DND-41 (cell line): ENCODE measurements around the gene ZNF705A.
A peak's percentile ranks its signal among the peaks of the same experiment; 100 is the strongest.
"Not testable (repeated sequence)": the region's sequence is repeated elsewhere in the genome, so short reads cannot be mapped to it uniquely, and the experiment has no call there.

ENCODE experiments used
- ATAC-seq: fragments of 200-7000 bp; cut with Tn5 transposase; 3 replicates; pipeline ENCODE4 v1.9.1; 2021; ENCODE audit warnings: low read depth; ENCODE audit not compliant: insufficient read depth
- DNase-seq: peaks from one replicate; pipeline ENCODE4 v3.0.0-alpha.2; 2020
- H2AFZ ChIP-seq: 2 replicates; pipeline ENCODE4 v1.6.0; 2012; ENCODE audit warnings: low read depth, low read length
- H3K27ac ChIP-seq: 2 replicates; pipeline ENCODE4 v1.5.1; 2012; ENCODE audit warnings: low read length, inconsistent platforms
- H3K27me3 ChIP-seq: fragments of 200-600 bp; sonication (generic); 2 replicates; pipeline ENCODE4 v1.6.0; 2012; ENCODE audit warnings: low read length, mild to moderate bottlenecking, inconsistent platforms; ENCODE audit not compliant: insufficient read depth, poor library complexity
- H3K36me3 ChIP-seq: 2 replicates; pipeline ENCODE4 v1.5.1; 2012; ENCODE audit warnings: low read length, inconsistent platforms; ENCODE audit not compliant: insufficient read depth
- H3K4me1 ChIP-seq: 2 replicates; pipeline ENCODE4 v1.5.1; 2012; ENCODE audit warnings: mild to moderate bottlenecking, low read length; ENCODE audit not compliant: insufficient read depth
- H3K4me2 ChIP-seq: 2 replicates; pipeline ENCODE4 v1.6.0; 2012; ENCODE audit warnings: mild to moderate bottlenecking, moderate library complexity, low read length, inconsistent platforms; ENCODE audit not compliant: insufficient read depth
- H3K4me3 ChIP-seq, 2 experiments: fragments of 200-600 bp in 1 of 2; shearing (Covaris generic) in 1 of 2; 2 replicates each; pipeline ENCODE4 v1.5.1; 2012 to 2016; ENCODE audit warnings: inconsistent platforms in 2 of 2, low read length in 2 of 2, mild to moderate bottlenecking in 2 of 2, low read depth in 1 of 2, moderate library complexity in 1 of 2
- H3K79me2 ChIP-seq: 2 replicates; pipeline ENCODE4 v1.6.0; 2012; ENCODE audit warnings: low read length, inconsistent platforms; ENCODE audit not compliant: insufficient read depth
- H3K9ac ChIP-seq: 2 replicates; pipeline ENCODE4 v1.6.0; 2012; ENCODE audit warnings: low read depth, mild to moderate bottlenecking, inconsistent platforms, low read length, moderate library complexity
- H3K9me3 ChIP-seq: 2 replicates; pipeline ENCODE4 v1.5.1; 2012; ENCODE audit warnings: low read length, moderate library complexity, mild to moderate bottlenecking, inconsistent platforms; ENCODE audit not compliant: insufficient read depth, severe bottlenecking
- H4K20me1 ChIP-seq: 2 replicates; pipeline ENCODE4 v1.6.0; 2012; ENCODE audit warnings: low read length; ENCODE audit not compliant: insufficient read depth
- CTCF ChIP-seq: IDR thresholded peaks from 2 replicates; pipeline ENCODE4 v1.5.1; 2012; ENCODE audit warnings: borderline replicate concordance, low read length, moderate library complexity, mild to moderate bottlenecking; ENCODE audit not compliant: poor library complexity, severe bottlenecking; ENCODE audit errors: extremely low read depth
- EZH2 ChIP-seq: IDR thresholded peaks from 3 replicates; pipeline ENCODE4 v1.6.1; 2012; ENCODE audit warnings: borderline replicate concordance, low read depth, mild to moderate bottlenecking, moderate library complexity, low read length, inconsistent platforms; ENCODE audit not compliant: severe bottlenecking

Gene ZNF705A

GRCh38 chr12:8156416-8156815 lies 399 bp upstream of the ZNF705A start:
- Histone ChIP-seq H3K27me3 (peaks cover 11% of the 10 kb centered on the region), H3K4me2 (no peak overlapping the region), H3K4me3 (no peak overlapping the region), H3K79me2 (no peaks in the 10 kb centered on the region), H3K9me3 (no peaks in the 10 kb centered on the region), H4K20me1 (no peaks in the 10 kb centered on the region), H3K9ac (no peak overlapping the region), H3K4me1 (peaks cover 2% of the 10 kb centered on the region; the same call in 1 of the 2 replicates), H3K36me3 (no peaks in the 10 kb centered on the region), H2AFZ (no peak overlapping the region), H3K27ac (no peak overlapping the region)
- no peak for ATAC-seq
- TF ChIP-seq CTCF (no peak), EZH2 (no peak)
- no peak for DNase-seq

GRCh38 chr12:8157484-8158198 lies 826 bp downstream of the ZNF705A start:
- no peaks in the 10 kb centered on the region for H3K9me3 ChIP-seq
- H3K36me3 ChIP-seq = no peaks in the 10 kb centered on the region
- H4K20me1 ChIP-seq = no peaks in the 10 kb centered on the region
- DNase-seq = no peak
- H2AFZ ChIP-seq = no peak overlapping the region
- no peak overlapping the region for H3K4me2 ChIP-seq
- no peak overlapping the region for H3K4me3 ChIP-seq
- peaks cover 2% of the 10 kb centered on the region; the same call in 1 of the 2 replicates for H3K4me1 ChIP-seq
- H3K79me2 ChIP-seq = no peaks in the 10 kb centered on the region
- no peak overlapping the region for H3K27ac ChIP-seq
- no peak for TF ChIP-seq CTCF
- no peak for TF ChIP-seq EZH2
- no peak overlapping the region for H3K9ac ChIP-seq
- no peak for ATAC-seq
- H3K27me3 ChIP-seq = peaks cover 14% of the 10 kb centered on the region

- not testable (repeated sequence) for H3K9ac ChIP-seq, H3K36me3 ChIP-seq, H3K4me1 ChIP-seq, ATAC-seq, H3K4me3 ChIP-seq, H3K4me2 ChIP-seq, H3K79me2 ChIP-seq, H3K27me3 ChIP-seq, H3K27ac ChIP-seq, DNase-seq, H3K9me3 ChIP-seq, H2AFZ ChIP-seq, H4K20me1 ChIP-seq
These were observed 16.1 kb downstream of the ZNF705A start for GRCh38 chr12:8172911-8173310.

- Histone ChIP-seq H3K27ac (peak overlapping the region; percentile 64), H3K4me2 (peak overlapping the region; percentile 67), H3K9ac (peak overlapping the region; percentile 67), H3K4me1 (peaks cover 10% of the 10 kb centered on the region), H2AFZ (peak overlapping the region; percentile 75), H3K4me3 (peak overlapping the region; percentile 38 to 64; a peak in 3 of 4 replicates)
- not testable (repeated sequence) for H3K27me3 ChIP-seq, H4K20me1 ChIP-seq, H3K9me3 ChIP-seq, H3K36me3 ChIP-seq, H3K79me2 ChIP-seq
- peak; percentile 70 for TF ChIP-seq CTCF
- DNase-seq = peak; percentile 82
- peak; percentile 96 for ATAC-seq
These were observed 23.3 kb downstream of the ZNF705A start for GRCh38 chr12:8179989-8180585.

- not testable (repeated sequence) for H3K9me3 ChIP-seq, H4K20me1 ChIP-seq, H3K36me3 ChIP-seq, H3K27ac ChIP-seq, ATAC-seq, H3K27me3 ChIP-seq, H3K79me2 ChIP-seq, H2AFZ ChIP-seq, H3K9ac ChIP-seq
- 0 out of 4 replicates have a peak overlapping the region, but pooled peaks of 1 of the 2 experiments have one; percentile 64 for H3K4me3 ChIP-seq
- DNase-seq = peak; percentile 14
- H3K4me1 ChIP-seq = peaks cover 10% of the 10 kb centered on the region
- H3K4me2 ChIP-seq = peak overlapping the region; percentile 67
These were observed 24.5 kb downstream of the ZNF705A start for GRCh38 chr12:8181271-8181670.
